Measurements from ENCODE around the gene UGT1A7.

DNA sequence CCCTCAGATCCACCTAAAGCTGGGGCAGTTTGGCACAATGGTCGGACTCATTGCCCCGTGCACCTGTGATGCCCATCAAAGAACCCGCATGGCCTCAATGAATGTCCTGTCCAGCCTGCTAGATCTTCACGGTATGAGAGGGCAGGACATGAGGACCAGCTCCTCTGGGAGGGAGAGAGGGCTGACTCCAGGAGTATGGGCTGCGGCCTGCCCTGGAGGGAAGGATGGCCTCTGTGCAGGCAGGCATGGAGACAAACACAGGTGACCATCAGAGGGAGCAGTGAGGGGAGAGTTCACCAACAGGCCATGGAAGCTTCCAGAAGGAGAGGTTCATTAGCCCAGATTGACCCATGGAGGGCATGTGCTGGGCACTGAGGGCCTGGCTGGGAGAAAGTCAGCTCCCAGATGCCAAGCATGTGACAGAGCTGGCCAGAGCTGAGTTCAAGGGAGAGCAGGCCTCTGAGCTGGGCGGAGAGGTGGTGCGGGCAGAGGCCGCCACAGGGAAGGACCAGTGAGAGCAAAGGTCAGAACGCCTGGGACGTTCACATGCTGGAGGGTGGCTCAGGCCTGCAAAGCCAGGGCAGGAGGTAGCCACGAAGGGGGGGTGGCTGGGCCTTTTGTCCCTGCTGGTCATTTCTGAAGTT, 136.4 kb downstream of the UGT1A7 start:
- TF ChIP-seq, protein P1, sequence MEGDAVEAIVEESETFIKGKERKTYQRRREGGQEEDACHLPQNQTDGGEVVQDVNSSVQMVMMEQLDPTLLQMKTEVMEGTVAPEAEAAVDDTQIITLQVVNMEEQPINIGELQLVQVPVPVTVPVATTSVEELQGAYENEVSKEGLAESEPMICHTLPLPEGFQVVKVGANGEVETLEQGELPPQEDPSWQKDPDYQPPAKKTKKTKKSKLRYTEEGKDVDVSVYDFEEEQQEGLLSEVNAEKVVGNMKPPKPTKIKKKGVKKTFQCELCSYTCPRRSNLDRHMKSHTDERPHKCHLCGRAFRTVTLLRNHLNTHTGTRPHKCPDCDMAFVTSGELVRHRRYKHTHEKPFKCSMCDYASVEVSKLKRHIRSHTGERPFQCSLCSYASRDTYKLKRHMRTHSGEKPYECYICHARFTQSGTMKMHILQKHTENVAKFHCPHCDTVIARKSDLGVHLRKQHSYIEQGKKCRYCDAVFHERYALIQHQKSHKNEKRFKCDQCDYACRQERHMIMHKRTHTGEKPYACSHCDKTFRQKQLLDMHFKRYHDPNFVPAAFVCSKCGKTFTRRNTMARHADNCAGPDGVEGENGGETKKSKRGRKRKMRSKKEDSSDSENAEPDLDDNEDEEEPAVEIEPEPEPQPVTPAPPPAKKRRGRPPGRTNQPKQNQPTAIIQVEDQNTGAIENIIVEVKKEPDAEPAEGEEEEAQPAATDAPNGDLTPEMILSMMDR (conservative IDR thresholded peaks at IDR 0.05; ENCODE audit: low read length), result no peak
- no peak for TF ChIP-seq EZH2phosphoT487 (IDR thresholded peaks at IDR 0.05; ENCODE audit: borderline replicate concordance)

All from Loucy (cell line).